Gastrocnemius medialis (tissue), 4 donors: ENCODE data around the gene SFRP4. TPM values are rescaled to one million over a fixed set of nuclear protein-coding genes. Genes with fewer than 3 reads are reported as not detected.
A peak's percentile ranks its signal among the peaks of the same experiment; 100 is the strongest.

ENCODE experiments used
- ATAC-seq, 2 donors: fragments of 150-250 bp; one replicate each; pipeline ENCODE4 v1.9.1; 2016
- DNase-seq, 2 donors: peaks; one replicate each; pipeline ENCODE4 v3.0.0-alpha.2; 2019
- H3K27ac ChIP-seq, 4 donors: fragments of 200-600 bp; sonication (generic); 1 replicate in 1 of 4; 2 replicates in 3 of 4; pipeline ENCODE4 v1.5.1; 2016 to 2018; ENCODE audit warnings: mild to moderate bottlenecking in 2 of 4, moderate library complexity in 1 of 4
- H3K27me3 ChIP-seq, 3 donors: fragments of 200-600 bp; sonication (generic) in 2 of 3; 1 replicate in 1 of 3; 2 replicates in 2 of 3; pipeline versions ENCODE4 v1.5.1 to v1.6.0; 2016 to 2019; ENCODE audit warnings: mild to moderate bottlenecking in 1 of 3, moderate library complexity in 1 of 3
- H3K36me3 ChIP-seq, 2 donors: fragments of 200-600 bp; sonication (generic) in 1 of 2; one replicate each; pipeline ENCODE4 v1.5.1; 2017 to 2018
- H3K4me1 ChIP-seq, 2 donors: fragments of 200-600 bp; sonication (generic) in 1 of 2; one replicate each; pipeline ENCODE4 v1.5.1; 2016 to 2017; ENCODE audit warnings: mild to moderate bottlenecking in 2 of 2
- H3K4me3 ChIP-seq, 4 donors: fragments of 200-600 bp; sonication (generic) in 3 of 4; 1 replicate in 1 of 4; 2 replicates in 3 of 4; pipeline ENCODE4 v1.5.1; 2016 to 2019; ENCODE audit warnings: mild to moderate bottlenecking in 2 of 4
- H3K9me3 ChIP-seq, 3 donors: fragments of 200-600 bp; sonication (generic) in 2 of 3; 1 replicate in 1 of 3; 2 replicates in 2 of 3; pipeline ENCODE4 v1.5.1; 2016 to 2019
- CTCF ChIP-seq, 5 experiments: fragments of 450-650 bp in 3 of 5; fragments of 200-600 bp in 2 of 5; sonication (generic) in 2 of 5; IDR thresholded peaks in 4 of 5; conservative IDR thresholded peaks in 1 of 5; 1 replicate in 4 of 5; 2 replicates in 1 of 5; pipeline ENCODE4 v1.5.1; 2016 to 2019; ENCODE audit warnings: antibody characterized with exemption in 5 of 5, mild to moderate bottlenecking in 3 of 5, moderate library complexity in 3 of 5
- POLR2A ChIP-seq, 2 donors: fragments of 450-650 bp; IDR thresholded peaks; one replicate each; pipeline ENCODE4 v1.6.1; 2017; ENCODE audit warnings: antibody characterized with exemption in 2 of 2, mild to moderate bottlenecking in 2 of 2, moderate library complexity in 2 of 2
- in situ Hi-C, 4 donors: fragments of 200-750 bp; cut with MboI; loops; one replicate each; pipeline versions ENCODE4 v1.15.0 to v1.8.0; 2017; ENCODE audit warnings: low sequenced_read_pairs in 4 of 4
- intact Hi-C: fragments of 100-400 bp; cut with DNase I; formaldehyde crosslinking; loops from one replicate; pipeline ENCODE4 v1.15.1; 2023; ENCODE audit warnings: low total_unique reads
- total RNA-seq, 4 donors: library from RNA; depleted of rRNA; stranded (reverse); fragments of >200 nt; gene quantifications; one replicate each; pipeline versions ENCODE4 v1.1.0 to v1.2.3, GENCODE V29; 2016

The SFRP4 gene
- under 1 TPM in 3 of 4 donors, not detected in 1; 0.24 to 0.98 (median 0.71) TPM for total RNA-seq

GRCh38 chr7:37916673-37917660 is at the start of gene SFRP4:
SFRP4 (minus strand) TSS chr7:37916817; CDS start chr7:37916537, 280 bp downstream.
- ATAC-seq: peak; percentile 45 to 61
- Histone ChIP-seq H3K4me1 (peaks cover 15 to 29% of the 10 kb centered on the region in 2 donors), H3K36me3 (no peaks in the 10 kb centered on the region), H3K9me3 (no peaks in the 10 kb centered on the region), H3K27me3 (no peaks in the 10 kb centered on the region), H3K4me3 (peak within 1 kb of the TSS; percentile 58 to 67 (median 62)), H3K27ac (peak within 1 kb of the TSS; percentile 50 to 67 (median 62))
- DNase-seq: peak in 1 of 2 donors; percentile 45
- intact Hi-C loops: loop anchor here (5.0 to 10.0 kb wide), 3 partner anchors 98 to 305 kb away; no protein-coding TSS in a partner anchor
- no peak for TF ChIP-seq POLR2A (IDR thresholded peaks at IDR 0.05)
- TF ChIP-seq CTCF (IDR thresholded peaks at IDR 0.05 in 4 of 5, conservative IDR thresholded peaks at IDR 0.05 in 1 of 5): peak; percentile 46 to 71 (median 62)
- in situ Hi-C loops: loop anchor here in 2 of 4 donors (25.0 kb wide), 2 partner anchors 295 to 420 kb away; no protein-coding TSS in a partner anchor

DNA sequence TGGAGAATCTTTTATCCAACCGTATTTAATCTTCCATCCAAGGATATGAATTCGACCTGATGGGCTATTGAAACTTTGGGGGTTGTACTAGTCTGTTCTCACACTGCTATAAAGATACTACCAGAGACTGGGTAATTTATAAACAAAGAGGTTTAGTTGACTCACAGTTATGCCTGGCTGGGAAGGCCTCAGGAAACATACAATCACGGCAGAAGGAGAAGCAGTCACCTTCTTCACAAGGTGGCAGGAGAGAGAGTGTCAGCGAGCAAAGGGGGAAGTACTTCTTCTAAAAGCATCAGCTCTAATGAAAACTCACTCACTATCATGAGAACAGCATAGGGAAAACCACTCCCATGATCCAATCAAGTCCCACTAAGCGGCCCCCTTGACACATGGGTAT is 47.6 kb upstream of the SFRP4 start:
- H3K9me3 ChIP-seq: no peaks in the 10 kb centered on the region
- TF ChIP-seq CTCF (IDR thresholded peaks at IDR 0.05 in 4 of 5, conservative IDR thresholded peaks at IDR 0.05 in 1 of 5) (no peak), POLR2A (IDR thresholded peaks at IDR 0.05) (no peak)
- intact Hi-C loops (no loop called here), in situ Hi-C loops (no loop called here)
- ATAC-seq: no peak
- H3K36me3 ChIP-seq: no peaks in the 10 kb centered on the region
- H3K27ac ChIP-seq: no peak overlapping the region
- DNase-seq: no peak
- H3K4me3 ChIP-seq: no peak overlapping the region
- H3K4me1 ChIP-seq: no peaks in the 10 kb centered on the region
- no peaks in the 10 kb centered on the region for H3K27me3 ChIP-seq

DNA sequence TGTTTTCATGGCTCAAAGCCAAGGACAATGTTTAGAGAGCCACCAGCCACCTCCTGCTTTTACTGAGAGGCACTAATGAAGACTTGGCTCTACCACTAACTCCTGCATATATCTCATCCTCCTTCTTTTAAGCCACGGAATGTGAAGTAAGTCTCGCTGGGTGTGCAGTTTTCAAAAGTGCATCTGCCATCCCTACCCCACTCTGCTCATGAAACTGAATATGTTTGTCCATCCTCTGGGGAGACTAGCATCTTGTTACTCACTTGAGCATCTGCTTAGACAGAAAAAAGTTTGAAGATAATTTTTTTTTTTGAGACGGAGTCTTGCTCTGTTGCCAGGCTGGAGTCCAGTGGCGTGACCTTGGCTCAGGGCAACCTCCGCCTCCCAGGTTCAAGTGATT is 44.6 kb upstream of the SFRP4 start:
- in situ Hi-C loops: no loop called here
- no peaks in the 10 kb centered on the region for H3K36me3 ChIP-seq
- no peak overlapping the region for H3K27ac ChIP-seq
- H3K27me3 ChIP-seq: no peaks in the 10 kb centered on the region
- DNase-seq (no peak), ATAC-seq (no peak)
- no peaks in the 10 kb centered on the region for H3K4me1 ChIP-seq
- no peaks in the 10 kb centered on the region for H3K9me3 ChIP-seq
- TF ChIP-seq CTCF (IDR thresholded peaks at IDR 0.05 in 4 of 5, conservative IDR thresholded peaks at IDR 0.05 in 1 of 5) (no peak), POLR2A (IDR thresholded peaks at IDR 0.05) (no peak)
- H3K4me3 ChIP-seq: no peak overlapping the region
- intact Hi-C loops: no loop called here

DNA sequence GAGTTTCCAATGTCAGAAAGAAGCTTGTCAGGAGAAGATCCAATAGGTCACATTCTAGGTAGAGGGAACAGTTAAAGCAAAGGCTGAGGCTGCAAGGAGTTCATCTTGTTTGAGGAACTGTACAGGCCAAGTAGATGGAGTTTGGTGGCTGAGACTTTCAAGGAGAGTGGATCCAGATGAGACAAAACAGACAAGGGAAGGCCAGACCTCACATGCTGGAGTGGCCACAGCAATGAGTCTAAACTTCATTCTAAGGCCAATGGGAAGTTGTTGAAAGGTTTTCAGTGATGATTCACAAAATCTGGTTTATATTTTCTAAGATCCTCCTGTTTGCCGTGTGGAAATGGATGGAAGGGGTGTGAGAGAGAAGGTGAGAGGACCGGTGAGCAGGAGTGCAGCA is 43.9 kb upstream of the SFRP4 start:
- no peak for TF ChIP-seq POLR2A (IDR thresholded peaks at IDR 0.05)
- TF ChIP-seq CTCF (IDR thresholded peaks at IDR 0.05 in 4 of 5, conservative IDR thresholded peaks at IDR 0.05 in 1 of 5): no peak
- no peaks in the 10 kb centered on the region for H3K36me3 ChIP-seq
- no peak overlapping the region for H3K27ac ChIP-seq
- no peaks in the 10 kb centered on the region for H3K9me3 ChIP-seq
- H3K4me1 ChIP-seq: no peaks in the 10 kb centered on the region
- DNase-seq (no peak), ATAC-seq (no peak)
- in situ Hi-C loops (no loop called here), intact Hi-C loops (no loop called here)
- no peak overlapping the region for H3K4me3 ChIP-seq
- H3K27me3 ChIP-seq: no peaks in the 10 kb centered on the region
